Mucosa of stomach (tissue), 1 donor: Measurements from ENCODE around the gene SPSB4.
"Not testable (repeated sequence)": the region's sequence is repeated elsewhere in the genome, so short reads cannot be mapped to it uniquely, and the experiment has no call there.

Experiments
- H3K27me3 ChIP-seq: one replicate; pipeline ENCODE4 v1.7.0; 2013; ENCODE audit warnings: mild to moderate bottlenecking, low read length; ENCODE audit not compliant: control insufficient read depth, insufficient read depth
- H3K36me3 ChIP-seq: one replicate; pipeline ENCODE4 v1.7.0; 2013; ENCODE audit warnings: low read length; ENCODE audit not compliant: control insufficient read depth, insufficient read depth
- H3K4me1 ChIP-seq: one replicate; pipeline ENCODE4 v1.7.0; 2013; ENCODE audit warnings: mild to moderate bottlenecking, low read length; ENCODE audit not compliant: control insufficient read depth, insufficient read depth
- H3K4me3 ChIP-seq: one replicate; pipeline ENCODE4 v1.7.0; 2013; ENCODE audit warnings: low read length
- H3K9ac ChIP-seq: one replicate; pipeline ENCODE4 v1.7.0; 2013; ENCODE audit warnings: mild to moderate bottlenecking, low read length, moderate library complexity
- H3K9me3 ChIP-seq: one replicate; pipeline ENCODE4 v1.7.0; 2013; ENCODE audit warnings: mild to moderate bottlenecking, low read length, moderate library complexity; ENCODE audit not compliant: control insufficient read depth
- donor health status: Pancreatic carcinoma.

SPSB4 gene

DNA sequence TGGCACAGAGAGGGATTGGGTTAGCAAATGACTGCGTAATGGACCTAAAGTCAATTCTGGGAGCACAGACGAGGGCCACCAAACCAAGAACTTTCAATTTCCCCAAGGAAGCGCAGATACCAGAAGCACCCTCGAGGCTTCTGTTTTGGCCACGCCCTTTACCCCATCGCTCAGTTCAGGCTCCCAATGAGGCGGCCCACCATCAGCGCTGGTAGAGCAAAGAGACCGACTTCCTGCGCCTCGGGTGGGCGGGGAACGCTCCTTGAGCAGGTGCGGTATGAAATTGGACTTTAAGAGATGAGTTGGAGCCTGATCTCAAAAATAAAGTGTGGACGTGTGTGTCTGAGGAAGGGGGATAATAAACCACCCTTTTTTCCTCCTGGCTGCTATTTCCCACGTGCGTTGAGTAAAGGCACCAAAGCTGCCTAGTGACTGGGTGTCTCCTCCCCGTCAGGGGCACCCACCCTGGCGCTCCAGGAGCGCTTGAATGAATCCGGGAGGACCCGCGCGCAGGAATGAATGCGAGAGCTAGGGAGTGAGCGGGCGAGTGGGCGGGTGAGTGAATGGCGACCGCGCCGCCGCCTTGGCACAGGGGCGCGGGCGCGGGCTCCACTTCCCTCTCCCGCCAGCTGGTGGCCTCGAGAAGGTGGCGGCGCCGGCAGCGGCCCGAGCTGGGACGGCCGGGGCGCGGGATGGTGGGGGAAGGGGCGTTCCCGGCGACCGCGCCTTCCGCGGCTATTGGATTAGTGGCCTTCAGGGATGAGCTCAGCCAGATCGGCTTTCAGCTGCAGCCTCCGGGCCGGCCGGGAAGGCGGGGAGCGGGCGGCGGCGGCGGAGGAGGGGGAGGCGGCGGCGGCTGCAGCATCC is at the start of gene SPSB4:
SPSB4 (plus strand) TSS at position 772 of the 867 bp plus-strand sequence. CDS start 14,758 bp downstream, outside the sequence.
- H3K9me3 ChIP-seq = no peaks in the 10 kb centered on the region
- peaks cover 48% of the 10 kb centered on the region for H3K27me3 ChIP-seq
- no peak within 1 kb of the TSS for H3K4me3 ChIP-seq
- H3K9ac ChIP-seq = no peak within 1 kb of the TSS
- no peaks in the 10 kb centered on the region for H3K4me1 ChIP-seq
- H3K36me3 ChIP-seq = no peaks in the 10 kb centered on the region

GRCh38 chr3:141006344-141006743 is 44.8 kb upstream of the SPSB4 start:
- H3K4me1 ChIP-seq = no peaks in the 10 kb centered on the region
- no peak overlapping the region for H3K9ac ChIP-seq
- H3K36me3 ChIP-seq = no peaks in the 10 kb centered on the region
- H3K4me3 ChIP-seq = no peak overlapping the region
- H3K9me3 ChIP-seq = no peaks in the 10 kb centered on the region
- H3K27me3 ChIP-seq = no peaks in the 10 kb centered on the region

DNA sequence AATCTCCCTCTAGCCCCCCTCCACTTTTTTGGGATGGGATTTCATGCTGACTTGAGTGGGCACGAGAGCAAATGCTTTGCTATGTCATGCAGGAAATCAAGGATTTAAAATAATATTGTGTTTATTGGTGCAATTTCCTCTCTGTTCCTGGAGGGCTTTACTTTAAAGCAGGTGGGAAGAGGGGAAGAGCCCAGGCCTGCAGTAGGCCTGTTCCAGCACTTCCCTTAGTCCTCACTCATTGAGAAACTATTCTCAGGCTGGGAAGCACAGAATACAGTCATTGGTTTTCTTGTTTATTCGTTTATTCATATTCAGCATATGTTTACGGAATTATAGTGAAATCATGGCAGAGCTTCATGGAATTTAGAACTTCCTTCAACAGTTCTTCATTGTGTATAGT is 41.7 kb upstream of the SPSB4 start:
- H3K36me3 ChIP-seq = no peaks in the 10 kb centered on the region

GRCh38 chr3:141011232-141011996 is 39.7 kb upstream of the SPSB4 start:
- Histone ChIP-seq H3K27me3 (no peaks in the 10 kb centered on the region), H3K9ac (no peak overlapping the region), H3K4me3 (no peak overlapping the region), H3K9me3 (no peaks in the 10 kb centered on the region), H3K4me1 (no peaks in the 10 kb centered on the region), H3K36me3 (no peaks in the 10 kb centered on the region)

More for the DNA sequence above, 41.7 kb upstream of the SPSB4 start:
- no peaks in the 10 kb centered on the region for H3K27me3 ChIP-seq
- no peaks in the 10 kb centered on the region for H3K4me1 ChIP-seq
- H3K9me3 ChIP-seq = no peaks in the 10 kb centered on the region
- no peak overlapping the region for H3K9ac ChIP-seq
- no peak overlapping the region for H3K4me3 ChIP-seq

- H3K9ac ChIP-seq = no peak overlapping the region
- no peak overlapping the region for H3K4me3 ChIP-seq
- no peaks in the 10 kb centered on the region for H3K9me3 ChIP-seq
- H3K4me1 ChIP-seq = no peaks in the 10 kb centered on the region
- H3K36me3 ChIP-seq = no peaks in the 10 kb centered on the region
- H3K27me3 ChIP-seq = no peaks in the 10 kb centered on the region
Measured at GRCh38 chr3:141011997-141012262, 39.2 kb upstream of the SPSB4 start.

DNA sequence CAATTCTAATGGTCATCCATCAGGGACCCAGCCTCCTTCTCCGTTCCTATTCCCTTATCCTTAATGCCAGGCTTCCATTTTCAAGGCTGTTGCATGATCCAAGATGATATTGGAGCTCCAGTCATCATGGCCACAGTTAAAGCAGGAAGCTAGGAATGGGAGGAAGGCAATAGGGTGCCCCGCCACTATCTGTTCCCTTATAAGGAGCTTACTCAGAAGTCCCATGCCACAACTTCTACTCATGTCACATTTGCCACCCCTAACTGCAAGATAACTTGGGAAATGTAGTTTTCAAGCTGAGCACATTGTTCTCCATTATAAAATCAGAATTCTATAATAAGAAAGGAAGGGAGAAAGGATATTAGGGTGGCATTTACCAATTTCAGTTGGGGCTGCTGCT is 38.6 kb upstream of the SPSB4 start:
- no peaks in the 10 kb centered on the region for H3K36me3 ChIP-seq
- H3K9ac ChIP-seq = no peak overlapping the region
- H3K4me1 ChIP-seq = no peaks in the 10 kb centered on the region
- H3K9me3 ChIP-seq = no peaks in the 10 kb centered on the region
- H3K27me3 ChIP-seq = no peaks in the 10 kb centered on the region
- no peak overlapping the region for H3K4me3 ChIP-seq

DNA sequence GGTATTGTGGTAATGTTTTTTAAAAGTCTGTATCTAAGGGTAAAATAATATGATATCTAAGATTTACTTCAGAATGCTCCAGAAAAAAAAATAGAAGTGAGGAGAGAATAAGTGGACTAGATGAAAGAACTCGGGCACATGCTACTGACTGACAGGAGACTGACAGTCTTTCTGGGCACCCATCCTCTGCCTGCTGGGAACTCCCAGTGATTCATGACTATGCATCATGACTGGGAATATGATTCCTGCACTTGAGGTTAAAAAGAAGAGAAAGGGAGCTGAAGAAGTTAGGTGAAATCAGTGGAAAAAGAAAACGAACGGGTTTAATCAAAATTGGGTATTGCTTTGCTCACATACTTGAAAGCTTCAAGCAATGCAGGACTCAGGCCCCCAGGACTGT is 35.7 kb upstream of the SPSB4 start:
- Histone ChIP-seq H3K4me3 (no peak overlapping the region), H3K36me3 (no peaks in the 10 kb centered on the region), H3K27me3 (no peaks in the 10 kb centered on the region), H3K9ac (no peak overlapping the region), H3K9me3 (no peaks in the 10 kb centered on the region), H3K4me1 (no peaks in the 10 kb centered on the region)

- H3K4me1 ChIP-seq, H3K27me3 ChIP-seq, H3K9ac ChIP-seq, H3K36me3 ChIP-seq, H3K4me3 ChIP-seq, H3K9me3 ChIP-seq: not testable (repeated sequence)
Measured at GRCh38 chr3:141017366-141018322, 33.5 kb upstream of the SPSB4 start.

- Histone ChIP-seq H3K4me1 (no peaks in the 10 kb centered on the region), H3K36me3 (no peaks in the 10 kb centered on the region), H3K9ac (no peak overlapping the region)
Measured at GRCh38 chr3:141019244-141019643, 31.9 kb upstream of the SPSB4 start.

GRCh38 chr3:141020143-141020830 is 30.9 kb upstream of the SPSB4 start:
- no peaks in the 10 kb centered on the region for H3K27me3 ChIP-seq
- no peaks in the 10 kb centered on the region for H3K36me3 ChIP-seq
- H3K4me1 ChIP-seq = no peaks in the 10 kb centered on the region
- H3K9me3 ChIP-seq = no peaks in the 10 kb centered on the region
- H3K9ac ChIP-seq = no peak overlapping the region
- no peak overlapping the region for H3K4me3 ChIP-seq

More at GRCh38 chr3:141019244-141019643, 31.9 kb upstream of the SPSB4 start:
- H3K27me3 ChIP-seq = no peaks in the 10 kb centered on the region
- H3K4me3 ChIP-seq = no peak overlapping the region
- H3K9me3 ChIP-seq = no peaks in the 10 kb centered on the region

DNA sequence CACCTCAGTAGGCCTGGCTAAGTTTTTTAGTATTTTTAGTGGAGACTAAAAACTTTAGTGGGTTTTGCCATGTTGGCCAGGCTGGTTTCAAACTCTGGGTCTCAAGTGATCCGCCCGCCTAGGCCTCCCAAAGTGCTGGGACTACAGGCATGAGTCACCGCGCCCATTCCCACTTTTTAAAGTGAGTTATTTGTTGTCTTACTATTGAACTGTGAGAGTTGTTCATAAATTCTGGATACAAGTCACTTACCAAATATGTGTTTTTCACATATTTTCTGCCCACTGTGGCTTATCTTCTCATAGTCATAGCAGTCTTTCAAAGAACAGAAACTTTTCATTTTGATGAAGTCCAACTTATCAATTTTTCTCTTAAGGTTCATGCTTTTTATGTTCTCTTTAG is 29.9 kb upstream of the SPSB4 start:
- Histone ChIP-seq H3K36me3 (no peaks in the 10 kb centered on the region), H3K27me3 (no peaks in the 10 kb centered on the region), H3K4me1 (no peaks in the 10 kb centered on the region), H3K9me3 (no peaks in the 10 kb centered on the region), H3K9ac (no peak overlapping the region), H3K4me3 (no peak overlapping the region)
